T-helper 2 cell treated with Interferon-gamma antibody and Interleukin-4, amounts not matched to agents 5 μg/mL and 100 μg/mL, for 36 hours (primary cell): Measurements from ENCODE around the gene CLTB.

Experiments
- DNase-seq: peaks from one replicate; pipeline ENCODE4 v3.0.0; 2021; ENCODE audit warnings: low spot score
- H3K27ac Mint-ChIP-seq: one replicate; pipeline ENCODE4 v1.8.0; 2021; ENCODE audit warnings: mild to moderate bottlenecking, mixed read lengths
- H3K27me3 Mint-ChIP-seq: one replicate; pipeline ENCODE4 v1.8.0; 2021; ENCODE audit warnings: low read depth, mixed read lengths
- H3K36me3 Mint-ChIP-seq: one replicate; pipeline ENCODE4 v1.8.0; 2021; ENCODE audit warnings: low read depth, mixed read lengths
- H3K4me1 Mint-ChIP-seq: one replicate; pipeline ENCODE4 v1.8.0; 2021; ENCODE audit warnings: low read depth, mixed read lengths
- H3K4me3 Mint-ChIP-seq: one replicate; pipeline ENCODE4 v1.8.0; 2022; ENCODE audit warnings: mild to moderate bottlenecking, moderate library complexity, mixed read lengths
- H3K9me3 Mint-ChIP-seq: one replicate; pipeline ENCODE4 v1.8.0; 2021; ENCODE audit warnings: mixed read lengths

Gene CLTB

GRCh38 chr5:176401281-176402205 is 14.8 kb downstream of the CLTB start:
- H3K27me3 Mint-ChIP-seq = no peaks in the 10 kb centered on the region
- DNase-seq = no peak
- no peak overlapping the region for H3K4me3 Mint-ChIP-seq
- no peaks in the 10 kb centered on the region for H3K4me1 Mint-ChIP-seq
- H3K9me3 Mint-ChIP-seq = no peaks in the 10 kb centered on the region
- peaks cover 6% of the 10 kb centered on the region for H3K36me3 Mint-ChIP-seq
- no peak overlapping the region for H3K27ac Mint-ChIP-seq

GRCh38 chr5:176400382-176401156 is 15.8 kb downstream of the CLTB start:
- no peaks in the 10 kb centered on the region for H3K27me3 Mint-ChIP-seq
- no peaks in the 10 kb centered on the region for H3K9me3 Mint-ChIP-seq
- H3K27ac Mint-ChIP-seq = no peak overlapping the region
- H3K36me3 Mint-ChIP-seq = peaks cover 6% of the 10 kb centered on the region
- no peak for DNase-seq
- H3K4me1 Mint-ChIP-seq = no peaks in the 10 kb centered on the region
- H3K4me3 Mint-ChIP-seq = no peak overlapping the region

- DNase-seq = no peak
- Mint-ChIP-seq H3K36me3 (peaks cover 6% of the 10 kb centered on the region), H3K9me3 (no peaks in the 10 kb centered on the region), H3K4me1 (no peaks in the 10 kb centered on the region), H3K27ac (no peak overlapping the region), H3K27me3 (no peaks in the 10 kb centered on the region), H3K4me3 (no peak overlapping the region)
Observed at GRCh38 chr5:176397736-176398420, 18.5 kb downstream of the CLTB start.

GRCh38 chr5:176396330-176396729 is 20.0 kb downstream of the CLTB start:
- Mint-ChIP-seq H3K36me3 (peaks cover 12% of the 10 kb centered on the region), H3K27me3 (no peaks in the 10 kb centered on the region), H3K4me1 (no peaks in the 10 kb centered on the region), H3K27ac (no peak overlapping the region), H3K9me3 (no peaks in the 10 kb centered on the region), H3K4me3 (no peak overlapping the region)
- no peak for DNase-seq

- no peak overlapping the region for H3K4me3 Mint-ChIP-seq
- no peaks in the 10 kb centered on the region for H3K9me3 Mint-ChIP-seq
- no peak overlapping the region for H3K27ac Mint-ChIP-seq
- no peaks in the 10 kb centered on the region for H3K4me1 Mint-ChIP-seq
- H3K27me3 Mint-ChIP-seq = no peaks in the 10 kb centered on the region
- DNase-seq = no peak
- H3K36me3 Mint-ChIP-seq = peaks cover 12% of the 10 kb centered on the region
Observed at GRCh38 chr5:176394881-176395675, 21.3 kb downstream of the CLTB start.

GRCh38 chr5:176394096-176394495 is 22.2 kb downstream of the CLTB start:
- Mint-ChIP-seq H3K27me3 (no peaks in the 10 kb centered on the region), H3K27ac (no peak overlapping the region), H3K36me3 (peaks cover 18% of the 10 kb centered on the region), H3K4me1 (peaks cover 3% of the 10 kb centered on the region), H3K4me3 (no peak overlapping the region), H3K9me3 (no peaks in the 10 kb centered on the region)
- DNase-seq = no peak

- Mint-ChIP-seq H3K4me1 (peaks cover 6% of the 10 kb centered on the region), H3K27ac (no peak overlapping the region), H3K36me3 (peaks cover 21% of the 10 kb centered on the region), H3K27me3 (no peaks in the 10 kb centered on the region), H3K4me3 (no peak overlapping the region), H3K9me3 (no peaks in the 10 kb centered on the region)
- DNase-seq = no peak
Observed at GRCh38 chr5:176392526-176392925, 23.8 kb downstream of the CLTB start.

GRCh38 chr5:176391999-176392398 is 24.3 kb downstream of the CLTB start:
- H3K4me3 Mint-ChIP-seq = no peak overlapping the region
- peaks cover 24% of the 10 kb centered on the region for H3K36me3 Mint-ChIP-seq
- no peak overlapping the region for H3K27ac Mint-ChIP-seq
- H3K4me1 Mint-ChIP-seq = peaks cover 10% of the 10 kb centered on the region
- DNase-seq = no peak
- H3K9me3 Mint-ChIP-seq = no peaks in the 10 kb centered on the region
- H3K27me3 Mint-ChIP-seq = no peaks in the 10 kb centered on the region

GRCh38 chr5:176391479-176391878 is 24.9 kb downstream of the CLTB start:
- peaks cover 28% of the 10 kb centered on the region for H3K36me3 Mint-ChIP-seq
- no peak for DNase-seq
- peaks cover 13% of the 10 kb centered on the region for H3K4me1 Mint-ChIP-seq
- H3K27ac Mint-ChIP-seq = no peak overlapping the region
- no peak overlapping the region for H3K4me3 Mint-ChIP-seq
- no peaks in the 10 kb centered on the region for H3K9me3 Mint-ChIP-seq
- no peaks in the 10 kb centered on the region for H3K27me3 Mint-ChIP-seq

- Mint-ChIP-seq H3K4me3 (peak overlapping the region; percentile 92), H3K27ac (peak overlapping the region; percentile 99), H3K27me3 (no peaks in the 10 kb centered on the region), H3K36me3 (peaks cover 44% of the 10 kb centered on the region), H3K4me1 (peaks cover 23% of the 10 kb centered on the region), H3K9me3 (no peaks in the 10 kb centered on the region)
- no peak for DNase-seq
Observed at GRCh38 chr5:176389135-176390123, 26.9 kb downstream of the CLTB start.

GRCh38 chr5:176388444-176389134 is 27.8 kb downstream of the CLTB start, which contains the start of the genes HIGD2A and NOP16:
HIGD2A (plus strand) TSS chr5:176388751; CDS start chr5:176388820, 69 bp downstream.
NOP16 (minus strand) TSS chr5:176388598; CDS start chr5:176388539, 59 bp downstream.
- Mint-ChIP-seq H3K4me1 (peaks cover 23% of the 10 kb centered on the region), H3K27ac (peak within 1 kb of the TSS; percentile 99), H3K36me3 (peaks cover 49% of the 10 kb centered on the region), H3K9me3 (no peaks in the 10 kb centered on the region), H3K4me3 (peak within 1 kb of the TSS; percentile 92), H3K27me3 (no peaks in the 10 kb centered on the region)
- peak; percentile 95 for DNase-seq

- H3K4me1 Mint-ChIP-seq = peaks cover 23% of the 10 kb centered on the region
- DNase-seq = no peak
Observed at GRCh38 chr5:176388003-176388443, 28.3 kb downstream of the CLTB start.

More at GRCh38 chr5:176388003-176388443, 28.3 kb downstream of the CLTB start:
- H3K27ac Mint-ChIP-seq = peak overlapping the region; percentile 99
- H3K9me3 Mint-ChIP-seq = no peaks in the 10 kb centered on the region
- peaks cover 51% of the 10 kb centered on the region for H3K36me3 Mint-ChIP-seq
- H3K4me3 Mint-ChIP-seq = peak overlapping the region; percentile 92
- no peaks in the 10 kb centered on the region for H3K27me3 Mint-ChIP-seq
